ENCODE measurements around the gene RALGAPB. TPM values are rescaled to one million over a fixed set of nuclear protein-coding genes. Genes with fewer than 3 reads are reported as not detected.

The RALGAPB gene
- total RNA-seq, 2 donors from 2014 or later = 23.1 to 24.4 TPM

- H3K9me3 ChIP-seq = no peaks in the 10 kb centered on the region
- no peak overlapping the region for H3K4me3 ChIP-seq
- TF ChIP-seq POLR2A (IDR thresholded peaks at IDR 0.05) (no peak), CTCF (IDR thresholded peaks at IDR 0.05) (no peak)
- DNase-seq = no peak
- no peaks in the 10 kb centered on the region for H3K27me3 ChIP-seq
- no peak for ATAC-seq
- H3K4me1 ChIP-seq = no peaks in the 10 kb centered on the region
- 93 to 96% methylated on average over 6 of the region's 6 CpGs for WGBS, 2 donors
- H3K36me3 ChIP-seq (replicated peaks in 1 of 2; ENCODE audit: insufficient read depth in 1 of 2, low read depth in 2 of 2) = peaks cover 4 to 7% of the 10 kb centered on the region in 2 donors
- no peak overlapping the region for H3K27ac ChIP-seq
- intact Hi-C loops (cut with DNase I) = no loop called here
Measured at GRCh38 chr20:38563802-38564431, 91.3 kb downstream of the RALGAPB start.

- no peaks in the 10 kb centered on the region for H3K27me3 ChIP-seq
- no peaks in the 10 kb centered on the region for H3K4me1 ChIP-seq
- peaks cover 3 to 4% of the 10 kb centered on the region in 2 donors for H3K36me3 ChIP-seq (replicated peaks in 1 of 2; ENCODE audit: insufficient read depth in 1 of 2, low read depth in 2 of 2)
- DNase-seq = no peak
- TF ChIP-seq POLR2A (IDR thresholded peaks at IDR 0.05) (no peak), CTCF (IDR thresholded peaks at IDR 0.05) (no peak)
- WGBS, 2 donors = 89 to 93% methylated on average over 1 of the region's 1 CpG
- intact Hi-C loops (cut with DNase I) = no loop called here
- no peak overlapping the region for H3K27ac ChIP-seq
- H3K4me3 ChIP-seq = no peak overlapping the region
- H3K9me3 ChIP-seq = no peaks in the 10 kb centered on the region
- ATAC-seq = no peak
Measured at GRCh38 chr20:38564680-38565079, 92.0 kb downstream of the RALGAPB start.

GRCh38 chr20:38566036-38566598, 93.5 kb downstream of the RALGAPB start:
- H3K4me3 ChIP-seq = no peak overlapping the region
- H3K9me3 ChIP-seq = no peaks in the 10 kb centered on the region
- 74 to 80% methylated on average over 6 of the region's 6 CpGs for WGBS, 2 donors
- no peaks in the 10 kb centered on the region for H3K27me3 ChIP-seq
- H3K4me1 ChIP-seq = no peaks in the 10 kb centered on the region
- TF ChIP-seq CTCF (IDR thresholded peaks at IDR 0.05) (no peak), POLR2A (IDR thresholded peaks at IDR 0.05) (no peak)
- no peak for DNase-seq
- ATAC-seq = no peak
- peaks cover 4 to 8% of the 10 kb centered on the region in 2 donors for H3K36me3 ChIP-seq (replicated peaks in 1 of 2; ENCODE audit: insufficient read depth in 1 of 2, low read depth in 2 of 2)
- intact Hi-C loops (cut with DNase I) = no loop called here
- no peak overlapping the region for H3K27ac ChIP-seq

- Histone ChIP-seq H3K4me3 (no peak overlapping the region), H3K9me3 (no peaks in the 10 kb centered on the region), H3K27ac (no peak overlapping the region), H3K4me1 (no peaks in the 10 kb centered on the region), H3K36me3 (replicated peaks in 1 of 2; ENCODE audit: insufficient read depth in 1 of 2, low read depth in 2 of 2) (peaks cover 0 to 15% of the 10 kb centered on the region in 2 donors), H3K27me3 (no peaks in the 10 kb centered on the region)
- DNase-seq (no peak), ATAC-seq (no peak)
- intact Hi-C loops (cut with DNase I) = no loop called here
- TF ChIP-seq CTCF (IDR thresholded peaks at IDR 0.05) (no peak), POLR2A (IDR thresholded peaks at IDR 0.05) (no peak)
- 63 to 75% methylated on average over 5 of the region's 5 CpGs for WGBS, 2 donors
Measured at GRCh38 chr20:38569747-38570525, 97.3 kb downstream of the RALGAPB start.

All from body of pancreas (tissue), 4 donors.